A549 (cell line): ENCODE measurements around the gene PKIG. TPM values are rescaled to one million over a fixed set of nuclear protein-coding genes. Genes with fewer than 3 reads are reported as not detected.
A peak's percentile ranks its signal among the peaks of the same experiment; 100 is the strongest.

Experiments
- ATAC-seq, 2 experiments: fragments of 200-7000 bp in 1 of 2; fragments of >200 bp in 1 of 2; cut with Nextera tagmentation in 1 of 2; cut with Tn5 transposase in 1 of 2; 3 replicates each; pipeline versions ENCODE4 v1.8.0 to v1.9.1; 2018 to 2020; ENCODE audit warnings: mild to moderate bottlenecking in 1 of 2, moderate library complexity in 1 of 2
- CTCF ChIA-PET: fragments of 300-600 bp; sonication (Branson Sonifier 250); formaldehyde crosslinking; extraction: SDS; loops from one replicate; lab custom pipeline; 2021; ENCODE audit warnings: antibody characterized with exemption, inconsistent platforms; lab: Yijun Ruan, JAX
- POLR2A ChIA-PET: fragments of 350-600 bp; formaldehyde crosslinking; extraction: SDS; loops from one replicate; lab custom pipeline; 2021; ENCODE audit warnings: antibody characterized with exemption, inconsistent platforms; lab: Yijun Ruan, JAX
- DNase-seq, 2 experiments: peaks; one replicate each; pipeline versions ENCODE4 v3.0.0 to v3.0.0-alpha.2; 2011 to 2016; ENCODE audit warnings: low read depth in 1 of 2, low spot score in 1 of 2
- FAIRE-seq: peaks from 2 replicates; lab custom pipeline; 2011; peaks lifted over from hg19 to GRCh38; lab: Jason Lieb, UNC
- H3K27ac ChIP-seq, 2 experiments: fragments of >200 bp; sonication (Bioruptor Twin); formaldehyde crosslinking; 3 replicates each; pipeline ENCODE4 v1.5.1; 2016 to 2017
- H3K4me1 ChIP-seq: fragments of >200 bp; sonication (Bioruptor Twin); formaldehyde crosslinking; 3 replicates; pipeline ENCODE4 v1.6.1; 2016
- H3K4me2 ChIP-seq: fragments of >200 bp; sonication (Bioruptor Twin); formaldehyde crosslinking; 3 replicates; pipeline ENCODE4 v1.6.1; 2016
- H3K4me3 ChIP-seq: fragments of >200 bp; sonication (Bioruptor Twin); formaldehyde crosslinking; 3 replicates; pipeline ENCODE4 v1.5.1; 2016
- H3K9me3 ChIP-seq: fragments of >200 bp; sonication (Bioruptor Twin); formaldehyde crosslinking; 3 replicates; pipeline ENCODE4 v1.6.1; 2016
- CHD4 ChIP-seq: fragments of 200-600 bp; sonication (generic); IDR thresholded peaks from 2 replicates; pipeline ENCODE4 v1.6.1; 2016; ENCODE audit warnings: antibody characterized with exemption, mild to moderate bottlenecking, borderline replicate concordance
- HEYL ChIP-seq: fragments of 250-450 bp; sonication (Bioruptor Pico); IDR thresholded peaks from 2 replicates; pipeline ENCODE4 v1.8.0; 2021; ENCODE audit warnings: mild to moderate bottlenecking, moderate library complexity
- JUNB ChIP-seq: fragments of >200 bp; sonication (Bioruptor Twin); formaldehyde crosslinking; IDR thresholded peaks from 2 replicates; pipeline ENCODE4 v1.6.1; 2016
- KDM1A ChIP-seq: fragments of 200-600 bp; sonication (generic); IDR thresholded peaks from 2 replicates; pipeline ENCODE4 v1.6.1; 2016; ENCODE audit warnings: low read depth, mild to moderate bottlenecking
- MAFK ChIP-seq: fragments of 450-650 bp; IDR thresholded peaks from 2 replicates; pipeline ENCODE4 v1.6.1; 2014; ENCODE audit not compliant: partially characterized antibody
- MYC ChIP-seq: IDR thresholded peaks from 2 replicates; pipeline ENCODE4 v1.6.1; 2012; ENCODE audit warnings: mild to moderate bottlenecking, inconsistent platforms, low read length, improper control_type of control experiment, borderline replicate concordance
- POLR2A ChIP-seq: IDR thresholded peaks from 2 replicates; pipeline ENCODE4 v1.6.1; 2012; ENCODE audit warnings: mild to moderate bottlenecking, low read length
- POLR2AphosphoS2 ChIP-seq: conservative IDR thresholded peaks from 2 replicates; pipeline ENCODE4 v1.6.1; 2012; ENCODE audit warnings: low read length, improper control_type of control experiment, inconsistent platforms
- RFX5 ChIP-seq: fragments of 450-650 bp; IDR thresholded peaks from 2 replicates; pipeline ENCODE4 v1.7.1; 2014; ENCODE audit warnings: antibody characterized with exemption, mild to moderate bottlenecking, moderate library complexity
- TFCP2L1 ChIP-seq: fragments of 250-450 bp; sonication (Bioruptor Pico); IDR thresholded peaks from 2 replicates; pipeline ENCODE4 v1.5.0; 2021; ENCODE audit warnings: mild to moderate bottlenecking
- ZC3H11A ChIP-seq: fragments of 450-650 bp; IDR thresholded peaks from 2 replicates; pipeline ENCODE4 v1.6.1; 2014; ENCODE audit warnings: antibody characterized with exemption, mild to moderate bottlenecking
- ZFP36 ChIP-seq: fragments of 450-650 bp; IDR thresholded peaks from 2 replicates; pipeline ENCODE4 v1.6.1; 2014; ENCODE audit warnings: borderline replicate concordance; ENCODE audit not compliant: partially characterized antibody
- ZSCAN20 ChIP-seq: fragments of 250-450 bp; sonication (Bioruptor Pico); IDR thresholded peaks from 2 replicates; pipeline ENCODE4 v1.8.0; 2022; ENCODE audit warnings: mild to moderate bottlenecking, moderate library complexity
- WGBS: methylation state at CpG from one replicate; pipeline ENCODE4 v1.1.6; 2017; ENCODE audit errors: missing lambda C conversion rate; 5-methylcytosine and 5-hydroxymethylcytosine counted together
- polyA plus RNA-seq, 4 experiments: library from polyadenylated mRNA; depleted of rRNA in 3 of 4; stranded (reverse); fragments of >200 nt; fragmentation: RNase III in 1 of 4; extraction: RNeasy Plus Mini Kit Qiagen cat#74134 plus additional on column Dnase treatment in 1 of 4; gene quantifications; 2 replicates in 3 of 4; 3 replicates in 1 of 4; pipeline ENCODE4 v1.2.3, GENCODE V29; 2011 to 2017
- TF ChIP-seq, protein P1 (sequence below): fragments of >200 bp; sonication (Bioruptor Twin); formaldehyde crosslinking; IDR thresholded peaks from 3 replicates; pipeline ENCODE4 v1.5.1; 2016
- TF ChIP-seq, protein P2 (sequence below): IDR thresholded peaks from 2 replicates; pipeline ENCODE4 v1.6.1; 2012
- TF ChIP-seq, protein P3 (sequence below): fragments of >200 bp; sonication (Bioruptor Twin); formaldehyde crosslinking; IDR thresholded peaks from 2 replicates; pipeline ENCODE4 v1.6.1; 2016
- TF ChIP-seq, protein P4 (sequence below): fragments of 450-650 bp; IDR thresholded peaks from 2 replicates; pipeline ENCODE4 v1.6.1; 2014; ENCODE audit warnings: antibody characterized with exemption

Gene PKIG
- polyA plus RNA-seq, 2 of the 4 experiments (the other 2 are of a cell fraction), result 24.0 to 31.1 TPM

DNA sequence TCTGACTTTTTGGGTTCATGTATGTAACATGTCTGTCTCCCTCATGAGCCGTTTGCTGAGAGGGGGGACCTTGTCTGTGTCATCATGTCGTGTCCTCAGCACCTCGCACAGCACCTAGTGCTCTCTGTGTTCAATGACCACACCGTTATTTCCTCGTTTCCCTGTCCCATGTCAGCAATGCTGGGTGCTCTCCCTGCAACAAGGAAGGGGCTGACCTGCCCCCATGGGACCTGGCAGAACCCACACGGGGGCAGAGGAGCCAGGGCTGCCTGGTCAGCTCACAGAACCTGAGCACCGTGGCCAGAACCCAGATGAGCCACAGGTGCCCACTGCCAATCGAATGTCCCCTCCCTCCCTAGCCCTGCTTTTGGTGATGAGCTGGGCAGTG is 61.8 kb downstream of the PKIG start:
- no peak for DNase-seq
- TF ChIP-seq, protein P1, sequence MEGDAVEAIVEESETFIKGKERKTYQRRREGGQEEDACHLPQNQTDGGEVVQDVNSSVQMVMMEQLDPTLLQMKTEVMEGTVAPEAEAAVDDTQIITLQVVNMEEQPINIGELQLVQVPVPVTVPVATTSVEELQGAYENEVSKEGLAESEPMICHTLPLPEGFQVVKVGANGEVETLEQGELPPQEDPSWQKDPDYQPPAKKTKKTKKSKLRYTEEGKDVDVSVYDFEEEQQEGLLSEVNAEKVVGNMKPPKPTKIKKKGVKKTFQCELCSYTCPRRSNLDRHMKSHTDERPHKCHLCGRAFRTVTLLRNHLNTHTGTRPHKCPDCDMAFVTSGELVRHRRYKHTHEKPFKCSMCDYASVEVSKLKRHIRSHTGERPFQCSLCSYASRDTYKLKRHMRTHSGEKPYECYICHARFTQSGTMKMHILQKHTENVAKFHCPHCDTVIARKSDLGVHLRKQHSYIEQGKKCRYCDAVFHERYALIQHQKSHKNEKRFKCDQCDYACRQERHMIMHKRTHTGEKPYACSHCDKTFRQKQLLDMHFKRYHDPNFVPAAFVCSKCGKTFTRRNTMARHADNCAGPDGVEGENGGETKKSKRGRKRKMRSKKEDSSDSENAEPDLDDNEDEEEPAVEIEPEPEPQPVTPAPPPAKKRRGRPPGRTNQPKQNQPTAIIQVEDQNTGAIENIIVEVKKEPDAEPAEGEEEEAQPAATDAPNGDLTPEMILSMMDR, result no peak
- TF ChIP-seq TFCP2L1 (CRISPR knock-in tag), result no peak
- TF ChIP-seq RFX5, result no peak
- Histone ChIP-seq H3K4me3 (no peak overlapping the region), H3K4me1 (peaks cover 55% of the 10 kb centered on the region), H3K4me2 (peak overlapping the region; percentile 78), H3K27ac (peak overlapping the region; percentile 83 to 94), H3K9me3 (no peaks in the 10 kb centered on the region)
- FAIRE-seq, result no peak
- CTCF ChIA-PET, result interaction anchor here (1.1 to 13.0 kb wide), 2 partner anchors 39 to 89 kb away, joined by 3 to 126 read pairs; no protein-coding TSS in a partner anchor
- POLR2A ChIA-PET, result interaction anchor here (0.6 to 2.5 kb wide), 2 partner anchors 8 to 975 kb away, joined by 8 to 9 read pairs; partner anchors contain the start of gene ADA
- ATAC-seq, result no peak
- WGBS, result 29% methylated on average over 4 of the region's 8 CpGs

DNA sequence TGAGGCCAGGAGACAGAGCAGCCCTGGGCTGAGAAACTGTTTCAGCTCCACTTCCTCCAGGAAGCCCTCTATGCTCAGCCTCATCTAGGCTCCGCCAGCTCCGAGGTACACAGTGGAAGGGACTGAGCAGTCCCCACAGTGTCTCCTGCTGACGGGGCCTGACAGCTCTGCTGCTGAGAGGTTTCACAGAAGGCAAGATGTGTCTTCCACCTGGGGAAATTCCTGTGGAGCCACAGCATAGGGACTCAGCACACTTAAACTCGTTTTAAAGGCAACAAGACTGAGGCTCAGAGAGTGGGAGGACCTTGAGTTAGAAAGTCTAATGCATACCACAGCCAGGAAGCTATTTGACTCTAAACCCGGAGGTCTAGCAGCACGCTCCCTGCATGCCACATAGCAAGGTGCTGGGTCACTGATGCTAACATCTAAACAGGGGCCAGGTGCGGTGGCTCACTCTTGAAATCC is 62.3 kb downstream of the PKIG start:
- 72% methylated on average over 7 of the region's 7 CpGs for WGBS
- CTCF ChIA-PET, result interaction anchor here (0.6 to 13.0 kb wide), 4 partner anchors 21 to 478 kb away, joined by 3 to 126 read pairs (median 3); no protein-coding TSS in a partner anchor
- H3K4me1 ChIP-seq, result peaks cover 55% of the 10 kb centered on the region

DNA sequence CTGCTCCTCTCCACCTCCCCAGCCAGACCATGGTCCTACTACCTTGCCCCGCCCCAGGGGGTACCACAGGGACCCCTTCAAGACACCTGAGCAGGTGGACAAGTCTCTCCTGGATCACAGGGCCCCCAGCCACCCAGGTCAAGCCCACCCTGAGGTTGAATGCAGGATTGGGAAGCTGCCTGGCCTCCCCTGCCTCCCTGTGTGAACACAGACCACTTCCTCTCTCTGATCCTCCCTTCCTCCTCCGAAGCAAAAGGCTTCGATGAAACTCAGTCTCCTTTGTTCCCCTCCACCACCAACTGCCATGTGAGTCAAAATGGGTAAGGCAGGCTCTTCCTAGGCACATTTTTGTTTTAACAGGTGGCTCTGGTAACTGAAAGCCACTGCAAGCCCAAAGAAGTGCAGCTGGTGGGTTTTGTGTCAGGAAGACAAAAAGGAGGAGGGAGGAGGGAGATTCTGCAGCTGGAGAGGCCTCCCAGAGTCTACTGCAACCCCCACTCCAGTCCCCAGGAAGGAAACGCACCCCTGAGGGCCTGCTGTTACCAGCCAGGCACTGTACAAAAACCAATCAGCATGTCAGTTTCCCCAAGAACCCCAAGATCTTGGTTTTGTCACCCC is 63.8 kb downstream of the PKIG start:
- FAIRE-seq (no peak), DNase-seq (no peak)
- ChIA-PET CTCF (interaction anchor here (0.9 to 13.0 kb wide), 5 partner anchors 20 to 428 kb away, joined by 3 to 126 read pairs (median 3); no protein-coding TSS in a partner anchor), POLR2A (no interaction called here)
- no peak for TF ChIP-seq ZSCAN20 (CRISPR knock-in tag)
- no peak for TF ChIP-seq ZC3H11A
- TF ChIP-seq, protein P2, sequence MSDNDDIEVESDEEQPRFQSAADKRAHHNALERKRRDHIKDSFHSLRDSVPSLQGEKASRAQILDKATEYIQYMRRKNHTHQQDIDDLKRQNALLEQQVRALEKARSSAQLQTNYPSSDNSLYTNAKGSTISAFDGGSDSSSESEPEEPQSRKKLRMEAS, result no peak
- TF ChIP-seq, protein P3, sequence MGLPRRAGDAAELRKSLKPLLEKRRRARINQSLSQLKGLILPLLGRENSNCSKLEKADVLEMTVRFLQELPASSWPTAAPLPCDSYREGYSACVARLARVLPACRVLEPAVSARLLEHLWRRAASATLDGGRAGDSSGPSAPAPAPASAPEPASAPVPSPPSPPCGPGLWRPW, result no peak
- no peak for TF ChIP-seq HEYL (CRISPR knock-in tag)
- no peak for TF ChIP-seq POLR2AphosphoS2
- no peak for TF ChIP-seq MAFK
- no peak for TF ChIP-seq CHD4
- TF ChIP-seq, protein P4, sequence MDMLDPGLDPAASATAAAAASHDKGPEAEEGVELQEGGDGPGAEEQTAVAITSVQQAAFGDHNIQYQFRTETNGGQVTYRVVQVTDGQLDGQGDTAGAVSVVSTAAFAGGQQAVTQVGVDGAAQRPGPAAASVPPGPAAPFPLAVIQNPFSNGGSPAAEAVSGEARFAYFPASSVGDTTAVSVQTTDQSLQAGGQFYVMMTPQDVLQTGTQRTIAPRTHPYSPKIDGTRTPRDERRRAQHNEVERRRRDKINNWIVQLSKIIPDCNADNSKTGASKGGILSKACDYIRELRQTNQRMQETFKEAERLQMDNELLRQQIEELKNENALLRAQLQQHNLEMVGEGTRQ, result no peak
- no peak for TF ChIP-seq POLR2A
- TF ChIP-seq MYC, result no peak
- TF ChIP-seq KDM1A, result no peak
- no peak for TF ChIP-seq TFCP2L1 (CRISPR knock-in tag)
- TF ChIP-seq JUNB, result no peak
- TF ChIP-seq, all 56 proteins: peak for 0
- no peak for ATAC-seq
- 73% methylated on average over 4 of the region's 4 CpGs for WGBS
- 0 out of 3 replicates have a peak overlapping the region, but pooled peaks have one; percentile 1 for H3K4me2 ChIP-seq
- H3K27ac ChIP-seq, result peak overlapping the region in 1 of 2 experiments; percentile 21; a peak in 2 of 6 replicates
- H3K9me3 ChIP-seq, result no peaks in the 10 kb centered on the region
- peaks cover 66% of the 10 kb centered on the region for H3K4me1 ChIP-seq
- H3K4me3 ChIP-seq, result no peak overlapping the region

More for the DNA sequence above, 62.3 kb downstream of the PKIG start:
- TF ChIP-seq JUNB (no peak), ZFP36 (peak; percentile 76)
- TF ChIP-seq, all 56 proteins: peak for 1
- no peak for FAIRE-seq
- no peaks in the 10 kb centered on the region for H3K9me3 ChIP-seq
- DNase-seq, result peak in 1 of 2 experiments; percentile 21
- H3K4me3 ChIP-seq, result no peak overlapping the region
- peak overlapping the region; percentile 83 to 94 for H3K27ac ChIP-seq
- POLR2A ChIA-PET, result no interaction called here
- peak overlapping the region; percentile 78 for H3K4me2 ChIP-seq
- ATAC-seq, result no peak
